Transverse colon (tissue), 4 donors: ENCODE results near the gene CDKL2. TPM values are rescaled to one million over a fixed set of nuclear protein-coding genes. Genes with fewer than 3 reads are reported as not detected.
"Not testable (repeated sequence)": the region's sequence is repeated elsewhere in the genome, so short reads cannot be mapped to it uniquely, and the experiment has no call there.

Experiments used
- DNase-seq: peaks from one replicate; pipeline ENCODE4 v3.0.0-alpha.2; 2019
- H3K27ac ChIP-seq, 4 donors: fragments of 200-600 bp; sonication (generic); 2 replicates each; pipeline ENCODE4 v1.5.1; 2016 to 2018; ENCODE audit warnings: inconsistent platforms in 4 of 4
- H3K27me3 ChIP-seq: fragments of 200-600 bp; sonication (generic); 2 replicates; pipeline ENCODE4 v1.5.1; 2017; ENCODE audit warnings: inconsistent platforms
- H3K36me3 ChIP-seq, 4 donors: fragments of 200-600 bp; sonication (generic); 2 replicates each; pipeline ENCODE4 v1.5.1; 2017 to 2019; ENCODE audit warnings: inconsistent platforms in 4 of 4
- H3K4me1 ChIP-seq, 4 donors: fragments of 200-600 bp; sonication (generic); 2 replicates each; pipeline ENCODE4 v1.5.1; 2017 to 2020; ENCODE audit warnings: inconsistent platforms in 4 of 4
- H3K4me3 ChIP-seq, 4 donors: fragments of 200-600 bp; sonication (generic); 1 replicate in 1 of 4; 2 replicates in 3 of 4; pipeline versions ENCODE4 v1.5.1 to v1.6.1; 2017 to 2019; ENCODE audit warnings: inconsistent platforms in 4 of 4
- H3K9me3 ChIP-seq, 2 donors: fragments of 200-600 bp; sonication (generic); 2 replicates each; pipeline ENCODE4 v1.5.1; 2017 to 2019; ENCODE audit warnings: inconsistent platforms in 2 of 2
- EP300 ChIP-seq: sonication (generic); formaldehyde crosslinking; IDR thresholded peaks from one replicate; pipeline ENCODE4 v1.6.1; 2017; ENCODE audit warnings: antibody characterized with exemption, low read depth
- POLR2A ChIP-seq: fragments of 450-650 bp; IDR thresholded peaks from one replicate; pipeline ENCODE4 v1.6.1; 2016; ENCODE audit warnings: antibody characterized with exemption, mild to moderate bottlenecking, moderate library complexity
- POLR2AphosphoS5 ChIP-seq, 3 donors: sonication (generic); formaldehyde crosslinking; IDR thresholded peaks; one replicate each; pipeline ENCODE4 v1.6.1; 2016; ENCODE audit warnings: antibody characterized with exemption in 3 of 3
- WGBS, 2 donors: methylation state at CpG; one replicate each; pipeline ENCODE4 v1.1.5; 2018; ENCODE audit warnings: low coverage in 1 of 2; 5-methylcytosine and 5-hydroxymethylcytosine counted together
- in situ Hi-C, 4 donors: fragments of 200-750 bp; cut with MboI; loops; one replicate each; pipeline versions ENCODE4 v1.15.0 to v1.15.1; 2017; ENCODE audit warnings: low sequenced_read_pairs in 3 of 4, low pct_ligation_motif_present in 1 of 4, low pct_unique_long_range_greater_than_20kb in 1 of 4
- intact Hi-C: fragments of 100-400 bp; cut with DNase I; formaldehyde crosslinking; loops from one replicate; pipeline ENCODE4 v1.15.1; 2023; ENCODE audit warnings: low total_unique reads
- total RNA-seq, 4 donors: library from RNA; depleted of rRNA; stranded (reverse); fragments of >200 nt; gene quantifications; one replicate each; pipeline ENCODE4 v1.1.0, GENCODE V29; 2016
- TF ChIP-seq, protein P1 (sequence below), 5 experiments: fragments of 200-600 bp in 3 of 5; fragments of 450-650 bp in 2 of 5; sonication (generic) in 3 of 5; IDR thresholded peaks; 1 replicate in 2 of 5; 2 replicates in 3 of 5; pipeline ENCODE4 v1.5.1; 2016 to 2017; ENCODE audit warnings: antibody characterized with exemption in 5 of 5, inconsistent platforms in 3 of 5, mild to moderate bottlenecking in 2 of 5, moderate library complexity in 1 of 5

Gene CDKL2
- total RNA-seq, 4 donors from 2014 or later: 0.79 to 7.6 (median 1.2) TPM; not detected in 1

DNA sequence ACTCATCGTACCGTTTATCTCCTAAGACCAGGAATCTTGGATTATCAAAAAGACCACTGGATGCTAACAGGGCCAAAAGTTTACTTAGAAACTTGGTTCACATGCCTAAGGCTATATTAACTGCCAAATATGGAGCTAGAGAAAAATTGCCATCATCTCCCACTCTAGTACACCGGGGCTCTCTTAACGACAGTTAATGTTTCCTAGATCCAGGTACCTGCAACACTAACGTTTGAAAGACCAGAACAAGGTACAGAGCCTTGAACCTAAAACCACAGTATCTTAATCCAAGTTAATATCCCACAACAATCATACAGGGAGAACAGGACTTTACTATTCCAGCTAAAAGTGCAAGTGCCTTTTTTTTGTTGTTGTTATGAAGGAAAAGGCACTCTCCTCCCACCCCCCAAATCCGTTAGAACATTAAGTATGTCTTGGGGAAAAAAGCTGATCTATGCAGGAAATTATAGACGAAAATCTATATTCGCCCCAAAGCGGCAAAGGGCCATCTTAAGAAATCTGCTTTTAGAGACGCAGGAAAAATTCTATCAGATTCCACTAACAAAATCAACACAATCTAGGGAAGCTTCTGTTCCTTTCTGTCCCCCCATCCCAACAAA is 41.6 kb upstream of the CDKL2 start:
- H3K9me3 ChIP-seq: no peaks in the 10 kb centered on the region
- H3K36me3 ChIP-seq: no peaks in the 10 kb centered on the region
- H3K27me3 ChIP-seq: no peaks in the 10 kb centered on the region
- TF ChIP-seq POLR2AphosphoS5 (IDR thresholded peaks at IDR 0.05) (no peak), EP300 (no peak), POLR2A (no peak)
- TF ChIP-seq, protein P1, sequence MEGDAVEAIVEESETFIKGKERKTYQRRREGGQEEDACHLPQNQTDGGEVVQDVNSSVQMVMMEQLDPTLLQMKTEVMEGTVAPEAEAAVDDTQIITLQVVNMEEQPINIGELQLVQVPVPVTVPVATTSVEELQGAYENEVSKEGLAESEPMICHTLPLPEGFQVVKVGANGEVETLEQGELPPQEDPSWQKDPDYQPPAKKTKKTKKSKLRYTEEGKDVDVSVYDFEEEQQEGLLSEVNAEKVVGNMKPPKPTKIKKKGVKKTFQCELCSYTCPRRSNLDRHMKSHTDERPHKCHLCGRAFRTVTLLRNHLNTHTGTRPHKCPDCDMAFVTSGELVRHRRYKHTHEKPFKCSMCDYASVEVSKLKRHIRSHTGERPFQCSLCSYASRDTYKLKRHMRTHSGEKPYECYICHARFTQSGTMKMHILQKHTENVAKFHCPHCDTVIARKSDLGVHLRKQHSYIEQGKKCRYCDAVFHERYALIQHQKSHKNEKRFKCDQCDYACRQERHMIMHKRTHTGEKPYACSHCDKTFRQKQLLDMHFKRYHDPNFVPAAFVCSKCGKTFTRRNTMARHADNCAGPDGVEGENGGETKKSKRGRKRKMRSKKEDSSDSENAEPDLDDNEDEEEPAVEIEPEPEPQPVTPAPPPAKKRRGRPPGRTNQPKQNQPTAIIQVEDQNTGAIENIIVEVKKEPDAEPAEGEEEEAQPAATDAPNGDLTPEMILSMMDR (IDR thresholded peaks at IDR 0.05): no peak
- H3K27ac ChIP-seq: peak overlapping the region; percentile 92 to 100 (median 96)
- H3K4me3 ChIP-seq: peak overlapping the region; percentile 76 to 98 (median 80)
- intact Hi-C loops: no loop called here
- WGBS, 2 donors: 6 to 8% methylated on average over 8 to 10 of the region's 10 CpGs
- H3K4me1 ChIP-seq: peaks cover 17 to 65% (median 28%) of the 10 kb centered on the region in 4 donors
- no peak for DNase-seq
- in situ Hi-C loops: loop anchor here in 1 of 4 donors (10.0 kb wide), 1 partner anchor 53 kb away; the partner anchor contains the start of gene USO1

GRCh38 chr4:75668596-75668995 is 38.3 kb upstream of the CDKL2 start:
- no peak for DNase-seq
- Histone ChIP-seq H3K27me3 (no peaks in the 10 kb centered on the region), H3K4me3 (no peak overlapping the region), H3K36me3 (no peaks in the 10 kb centered on the region), H3K4me1 (peaks cover 14 to 68% (median 23%) of the 10 kb centered on the region in 4 donors), H3K27ac (no peak overlapping the region), H3K9me3 (no peaks in the 10 kb centered on the region)
- in situ Hi-C loops: no loop called here
- TF ChIP-seq POLR2A (no peak), POLR2AphosphoS5 (IDR thresholded peaks at IDR 0.05) (no peak), EP300 (no peak)
- TF ChIP-seq, protein P1 (IDR thresholded peaks at IDR 0.05): no peak
- intact Hi-C loops: no loop called here

GRCh38 chr4:75667636-75668035 is 37.3 kb upstream of the CDKL2 start:
- H3K4me1 ChIP-seq: peaks cover 14 to 68% (median 23%) of the 10 kb centered on the region in 4 donors
- WGBS, 2 donors: 78 to 90% methylated on average over 6 to 7 of the region's 7 CpGs
- H3K4me3 ChIP-seq, in situ Hi-C loops, H3K27me3 ChIP-seq, intact Hi-C loops, DNase-seq, H3K9me3 ChIP-seq, H3K27ac ChIP-seq, H3K36me3 ChIP-seq: not testable (repeated sequence)

DNA sequence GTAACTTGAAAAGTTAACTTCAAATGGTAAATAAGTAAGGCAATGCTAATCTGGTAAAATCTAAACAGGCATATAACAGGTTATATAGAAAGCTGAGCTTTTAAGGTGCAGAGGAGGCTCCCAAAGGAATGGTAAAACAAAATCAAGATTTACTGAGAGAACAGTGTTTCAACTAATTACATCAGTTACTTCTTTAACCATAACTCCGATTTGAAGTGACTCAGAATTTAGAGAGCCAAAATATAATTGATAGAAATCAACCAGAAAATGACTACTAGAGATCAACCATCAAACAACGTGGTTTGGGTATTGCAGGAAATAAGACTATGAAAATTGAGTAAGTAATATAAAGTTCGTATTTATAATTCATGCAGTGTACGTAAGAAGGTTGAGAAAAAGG is 36.0 kb upstream of the CDKL2 start:
- DNase-seq: no peak

GRCh38 chr4:75664604-75665003 is 34.3 kb upstream of the CDKL2 start:
- H3K36me3 ChIP-seq, intact Hi-C loops, in situ Hi-C loops, DNase-seq, H3K4me3 ChIP-seq, H3K27me3 ChIP-seq, H3K27ac ChIP-seq, H3K9me3 ChIP-seq: not testable (repeated sequence)
- WGBS, 2 donors: 97 to 100% methylated on average over 1 to 3 of the region's 3 CpGs
- peaks cover 2 to 53% (median 7%) of the 10 kb centered on the region in 4 donors for H3K4me1 ChIP-seq

More for the DNA sequence above, 36.0 kb upstream of the CDKL2 start:
- WGBS, 2 donors: 55 to 64% methylated on average over 4 of the region's 4 CpGs
- in situ Hi-C loops (no loop called here), intact Hi-C loops (no loop called here)
- TF ChIP-seq POLR2A (no peak), EP300 (no peak), POLR2AphosphoS5 (IDR thresholded peaks at IDR 0.05) (no peak)
- TF ChIP-seq, protein P1 (IDR thresholded peaks at IDR 0.05): no peak
- Histone ChIP-seq H3K36me3 (no peaks in the 10 kb centered on the region), H3K27me3 (no peaks in the 10 kb centered on the region), H3K9me3 (no peaks in the 10 kb centered on the region), H3K4me1 (peaks cover 10 to 59% (median 16%) of the 10 kb centered on the region in 4 donors), H3K27ac (no peak overlapping the region), H3K4me3 (no peak overlapping the region)
